Hippocampal formation (tissue), 2 donors: Measurements from ENCODE around the gene CHRNA9.
"Not testable (repeated sequence)": the region's sequence is repeated elsewhere in the genome, so short reads cannot be mapped to it uniquely, and the experiment has no call there.

Experiments
- DNase-seq, 2 donors: peaks; one replicate each; lab custom pipeline; 2025; lab: John Stamatoyannopoulos, UW

CHRNA9 gene

DNA sequence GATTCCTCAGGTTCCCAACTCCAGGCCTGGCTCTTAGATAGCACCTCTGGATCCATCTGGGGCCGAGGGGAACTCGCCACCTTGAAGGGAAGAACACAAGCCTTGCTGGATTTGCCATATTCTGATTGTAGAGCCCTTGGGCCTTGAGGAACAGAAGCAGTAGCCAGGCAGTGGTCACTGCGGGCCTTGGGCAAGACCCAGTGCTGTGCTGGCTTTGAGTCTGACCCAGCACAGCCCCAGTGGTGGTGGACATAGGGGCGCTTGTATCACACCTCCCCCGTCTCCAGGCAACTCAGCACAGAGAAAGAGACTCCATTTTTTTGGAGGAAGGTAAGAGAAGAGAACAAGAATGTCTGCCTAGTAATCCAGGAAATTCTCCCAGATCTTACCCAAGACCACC lies 45.5 kb downstream of the CHRNA9 start:
- DNase-seq = no peak

DNA sequence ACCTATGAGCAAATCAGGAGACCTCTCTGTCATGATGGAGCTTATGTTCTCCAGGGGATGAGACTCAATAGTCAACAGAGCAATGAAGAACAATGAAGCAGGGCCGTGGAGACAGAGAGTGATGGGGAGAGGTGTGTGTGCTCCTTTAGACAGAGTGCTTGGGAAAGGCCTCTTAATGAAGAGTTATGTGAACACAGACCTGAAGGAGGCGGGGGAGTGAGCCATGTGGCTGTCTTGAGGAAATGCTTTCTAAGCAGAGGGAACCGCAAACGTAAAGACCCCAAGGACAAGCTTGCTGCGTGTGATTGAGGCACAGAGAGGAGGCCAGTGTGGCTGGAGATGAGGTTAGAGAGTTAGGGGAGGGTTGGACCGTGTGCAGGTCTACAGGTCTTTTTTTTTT lies 53.1 kb downstream of the CHRNA9 start:
- DNase-seq = no peak

DNA sequence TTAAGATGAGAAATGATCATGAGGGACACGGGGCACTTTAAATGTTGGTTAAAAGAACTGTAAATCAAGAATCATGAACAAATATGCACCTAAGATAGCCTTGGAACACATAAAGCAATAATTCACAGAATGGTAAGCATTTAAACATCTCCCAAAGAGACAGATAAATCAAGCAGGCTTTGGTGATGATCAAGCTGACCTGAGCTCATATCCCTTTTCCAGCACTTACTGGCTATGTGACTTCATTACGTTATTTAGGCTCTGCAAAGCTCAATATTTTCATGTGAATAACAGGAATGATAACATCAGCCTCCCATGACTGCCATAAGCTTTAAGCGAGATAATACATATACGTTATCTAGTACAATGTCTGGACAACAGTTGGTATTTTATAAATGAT lies 54.9 kb downstream of the CHRNA9 start:
- DNase-seq = no peak

GRCh38 chr4:40392241-40392640 lies 57.1 kb downstream of the CHRNA9 start:
- not testable (repeated sequence) for DNase-seq

GRCh38 chr4:40394236-40394635 lies 59.1 kb downstream of the CHRNA9 start:
- DNase-seq = no peak

DNA sequence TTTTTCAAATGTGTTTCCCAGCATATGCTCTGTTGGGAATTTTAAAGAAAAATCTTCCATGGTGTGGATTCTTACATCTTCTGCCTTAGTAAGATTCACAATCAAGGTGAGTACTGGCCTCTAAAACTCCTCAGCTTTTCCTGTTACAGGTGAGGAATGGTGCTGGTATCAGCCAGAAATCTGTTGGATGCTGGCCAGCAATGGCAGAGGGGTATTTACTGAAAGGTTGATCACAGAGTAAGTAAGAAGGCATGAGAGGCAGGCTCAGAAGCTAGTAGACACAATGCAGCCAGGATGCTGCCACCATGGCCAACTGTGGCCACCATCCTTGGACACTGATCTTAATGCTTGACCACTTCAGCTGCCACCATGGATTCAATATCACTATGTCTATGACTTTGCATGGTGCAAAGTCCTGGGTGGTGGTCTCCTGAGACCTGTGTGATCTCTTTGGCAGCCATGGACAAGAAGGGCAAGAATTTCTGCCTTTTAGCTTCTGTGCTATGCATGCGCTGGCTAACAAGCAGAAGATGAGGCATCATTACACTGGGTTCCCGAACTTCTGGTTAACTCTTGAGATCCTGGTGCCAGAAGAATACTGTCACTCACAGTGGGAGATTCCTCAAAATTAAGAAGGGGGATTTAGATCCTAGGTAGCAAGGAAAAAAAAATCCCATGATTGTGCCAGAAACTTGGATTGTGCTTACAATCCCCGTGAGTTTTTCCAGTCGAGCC lies 60.2 kb downstream of the CHRNA9 start:
- no peak for DNase-seq

DNA sequence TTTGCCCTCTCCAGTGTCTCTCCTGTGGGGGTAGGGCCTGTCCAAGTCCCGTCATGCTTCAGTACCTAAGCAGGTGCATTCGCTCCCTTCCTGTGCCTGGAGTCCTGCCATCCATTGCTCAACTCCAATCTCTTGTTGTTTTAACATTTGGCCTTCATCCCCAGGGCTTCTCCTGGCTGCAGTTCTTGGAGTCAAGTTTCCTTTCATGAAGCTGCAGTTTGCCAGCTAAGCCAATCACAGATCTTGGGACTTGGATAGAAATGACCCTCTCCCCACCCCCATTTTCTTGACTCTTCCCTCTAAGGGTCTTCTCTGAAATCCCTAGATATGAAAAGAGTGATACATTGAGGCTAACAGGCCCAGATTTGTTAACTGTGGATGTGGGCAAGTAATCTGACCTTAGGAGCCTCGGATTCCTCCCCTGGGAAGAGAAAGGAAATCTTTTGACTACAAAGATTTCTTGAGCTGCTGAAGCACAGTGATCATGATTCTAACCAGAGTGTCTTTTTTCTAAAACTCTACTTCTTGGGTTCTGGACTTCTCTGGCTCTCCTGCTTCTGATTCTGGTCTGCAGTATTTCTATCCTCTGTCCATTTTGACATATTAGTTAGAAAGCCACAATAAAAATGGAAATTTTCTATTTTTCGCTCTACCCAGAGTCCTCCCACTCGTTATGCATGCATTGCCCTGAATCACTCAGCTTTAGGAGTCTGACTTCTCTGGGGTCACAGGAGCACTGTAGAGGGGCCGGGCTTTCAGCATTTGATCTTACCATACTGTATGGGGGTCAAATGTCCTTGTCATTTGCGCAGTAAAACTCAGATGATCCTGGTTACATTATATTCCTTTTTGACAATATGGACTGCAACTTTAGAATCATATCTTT lies 61.0 kb downstream of the CHRNA9 start:
- no peak for DNase-seq

DNA sequence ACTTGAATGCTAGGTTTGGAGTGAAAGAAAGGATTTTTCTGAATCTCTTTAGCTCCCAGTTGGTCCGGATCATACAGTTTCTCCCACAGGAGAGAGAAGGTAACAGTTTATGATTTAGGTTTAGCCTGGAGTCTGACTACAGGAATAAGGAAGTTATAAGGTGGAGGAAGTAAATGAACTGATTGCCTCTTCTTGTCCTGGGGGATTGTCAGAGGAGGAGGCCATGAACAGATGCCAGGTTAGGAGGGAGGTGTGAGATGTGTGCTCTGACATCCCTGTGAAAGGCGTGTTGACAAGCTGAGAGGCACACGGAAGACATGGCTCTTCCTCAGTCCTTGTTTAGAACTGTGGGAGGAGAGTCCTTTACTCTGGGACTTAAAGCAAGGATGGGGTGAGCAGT lies 64.4 kb downstream of the CHRNA9 start:
- no peak for DNase-seq

DNA sequence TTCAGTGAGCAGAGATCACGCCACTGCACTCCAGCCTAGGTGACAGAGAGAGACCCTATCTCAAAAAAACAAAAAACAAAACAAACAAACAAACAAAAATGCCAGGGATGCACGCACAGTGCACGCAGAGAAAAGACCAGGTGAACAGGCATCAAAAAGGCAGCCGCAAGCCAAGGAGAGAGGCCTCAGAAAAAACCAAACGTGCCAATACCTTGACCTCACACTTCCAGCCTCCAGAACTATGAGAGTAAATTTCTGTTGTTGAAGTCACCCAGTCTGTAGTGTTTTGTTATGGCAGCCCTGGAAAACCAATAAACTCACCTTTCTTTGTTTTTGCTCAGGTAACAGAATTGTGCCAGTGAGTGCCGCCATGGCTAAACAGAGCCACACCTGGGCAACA lies 66.0 kb downstream of the CHRNA9 start:
- DNase-seq = no peak

DNA sequence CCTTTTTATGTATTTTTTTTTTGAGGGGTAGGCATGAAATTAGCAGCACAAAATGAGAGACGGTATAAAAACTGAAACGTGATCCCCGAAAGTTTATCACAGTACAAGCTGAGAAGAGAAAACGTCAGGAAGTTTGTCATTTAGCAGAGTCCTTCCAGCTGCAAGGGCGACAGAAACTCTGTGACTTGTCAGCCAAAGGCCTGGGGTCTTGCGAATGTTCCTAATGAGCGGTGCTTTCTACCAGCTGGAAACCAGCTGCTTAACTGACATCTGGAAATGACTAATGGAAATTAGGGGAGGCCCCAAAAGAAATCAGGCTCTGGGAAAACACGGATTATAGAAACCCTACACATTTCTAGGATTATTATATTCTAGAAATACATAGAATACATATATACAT lies 66.5 kb downstream of the CHRNA9 start:
- no peak for DNase-seq

GRCh38 chr4:40402556-40402955 lies 67.4 kb downstream of the CHRNA9 start:
- no peak for DNase-seq

GRCh38 chr4:40403081-40403480 lies 67.9 kb downstream of the CHRNA9 start:
- no peak for DNase-seq
